IPS DF 4.7 (cell line): ENCODE results near the gene CLDN20.
"Not testable (repeated sequence)": the region's sequence is repeated elsewhere in the genome, so short reads cannot be mapped to it uniquely, and the experiment has no call there.

Experiments
- DNase-seq: peaks from one replicate; pipeline ENCODE4 v3.0.0-alpha.2; 2013; ENCODE audit warnings: low spot score; ENCODE audit errors: extremely low read depth

The CLDN20 gene

DNA sequence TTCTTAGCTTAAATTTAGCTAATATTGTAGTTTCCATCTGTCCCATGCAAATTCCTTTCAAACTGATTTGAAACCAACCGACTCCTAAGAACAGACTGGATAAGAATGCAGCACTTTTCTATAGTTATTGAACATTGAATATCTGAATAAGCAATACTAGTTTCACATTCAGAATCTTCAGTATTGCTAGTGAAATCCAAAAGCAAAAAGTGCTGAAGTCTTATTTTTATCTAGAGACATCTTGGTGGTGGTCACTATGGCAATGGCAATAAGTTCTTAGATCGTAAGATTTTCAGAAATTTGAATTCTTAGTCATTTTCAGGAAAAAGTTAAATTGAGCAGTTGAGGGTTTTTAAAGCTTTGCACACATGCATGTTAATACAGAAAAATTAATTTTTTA is 47.8 kb downstream of the CLDN20 start:
- no peak for DNase-seq

DNA sequence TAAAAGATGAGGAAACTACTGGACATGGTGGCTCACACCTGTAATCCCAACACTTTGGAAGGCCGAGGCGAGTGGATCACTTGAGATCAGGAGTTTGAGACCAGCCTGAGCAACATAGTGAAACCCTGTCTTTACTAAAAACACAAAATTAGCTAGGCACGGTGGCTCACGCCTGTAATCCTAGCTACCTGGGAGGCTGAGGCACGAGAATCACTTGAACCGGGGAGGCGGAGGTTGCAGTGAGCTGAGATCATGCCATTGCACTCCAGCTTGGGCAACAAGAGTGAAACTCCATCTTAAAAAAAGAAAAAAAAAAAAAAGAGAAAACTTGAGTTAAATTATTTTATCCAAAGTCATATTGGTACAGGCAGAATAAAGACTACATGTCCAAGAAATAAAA is 49.1 kb downstream of the CLDN20 start:
- DNase-seq, result not testable (repeated sequence)

DNA sequence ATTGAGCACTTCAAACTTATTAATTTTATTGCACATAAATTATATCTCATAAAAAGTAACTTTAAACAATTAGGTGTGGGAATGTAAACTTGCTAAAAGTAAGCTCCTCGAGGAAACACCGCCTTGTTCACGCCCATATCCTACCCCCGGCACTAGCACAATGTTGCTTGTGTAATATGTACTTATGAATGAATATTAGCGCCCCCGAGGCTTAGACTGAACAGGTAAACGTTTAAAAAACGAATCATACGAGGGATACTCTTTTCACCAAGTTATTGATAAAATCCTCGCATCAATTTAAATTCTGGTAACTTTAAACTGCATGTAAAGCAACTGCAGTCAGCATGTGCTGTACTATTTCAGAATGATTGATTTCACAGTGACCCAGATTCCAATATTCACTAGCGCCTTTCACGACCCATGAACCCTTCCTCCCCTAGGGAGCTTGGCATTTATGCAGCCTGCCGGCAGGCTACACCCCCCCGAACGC is 49.8 kb downstream of the CLDN20 start:
- DNase-seq, result no peak

- DNase-seq, result peak; percentile 96
Observed at GRCh38 chr6:155314092-155314772, 50.4 kb downstream of the CLDN20 start, which contains the start of gene TFB1M. Gene TFB1M, minus strand, starts transcription at chr6:155314484. Its CDS starts 56 bp downstream, at chr6:155314428.

DNA sequence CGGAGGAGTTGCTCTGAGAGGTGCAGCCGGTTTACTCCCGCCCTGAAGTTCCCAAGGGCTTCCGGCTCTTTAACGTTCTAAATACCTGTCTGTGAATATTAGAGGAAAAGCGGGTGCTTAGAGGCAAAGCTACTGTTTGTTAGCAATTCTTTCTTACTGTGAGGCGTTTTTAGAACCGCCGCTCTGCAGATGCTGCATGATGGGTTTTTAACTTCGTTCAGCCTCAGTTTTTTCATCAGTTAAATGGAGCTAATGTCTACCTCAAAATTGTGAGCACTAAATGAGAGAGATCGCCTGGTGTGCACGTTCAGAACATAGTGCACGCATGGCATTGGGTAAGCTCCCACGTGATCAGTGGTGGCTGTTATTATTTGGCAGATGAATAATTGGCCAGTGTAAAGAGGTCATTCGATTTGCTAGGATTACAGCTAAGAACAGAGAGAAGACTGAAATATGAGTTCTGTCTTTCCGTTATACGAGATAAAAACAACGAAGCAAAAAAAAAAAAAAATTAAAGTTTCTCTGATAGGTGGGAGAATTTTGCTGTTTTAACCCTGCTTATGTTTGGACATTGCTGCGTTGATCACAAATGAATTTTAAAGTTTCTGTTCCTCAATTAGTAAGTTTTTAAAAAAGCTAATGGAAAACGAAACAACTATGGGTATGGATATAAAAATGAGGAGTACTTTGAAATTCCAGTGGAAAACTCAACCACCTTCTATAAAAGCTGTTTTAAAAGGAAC is 51.1 kb downstream of the CLDN20 start:
- no peak for DNase-seq

- no peak for DNase-seq
Observed at GRCh38 chr6:155315516-155315871, 51.7 kb downstream of the CLDN20 start.

DNA sequence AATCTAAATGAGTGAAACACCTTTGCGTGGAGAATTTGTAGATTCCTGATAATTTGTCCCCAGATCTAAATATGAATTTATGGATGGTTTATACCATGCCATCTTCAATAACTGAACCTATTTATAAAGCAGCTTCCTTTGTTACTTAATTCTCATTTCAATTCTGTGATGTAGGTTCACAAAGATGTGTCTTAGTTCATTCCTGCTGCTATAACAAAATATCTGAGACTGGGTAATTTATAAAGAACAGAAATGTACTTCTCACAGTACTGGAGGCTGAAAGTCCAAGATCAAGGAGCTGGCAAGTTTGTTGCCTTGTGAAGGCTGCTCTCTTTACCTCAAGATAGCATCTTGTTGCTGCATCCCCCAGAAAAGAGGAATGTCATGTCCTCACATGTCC is 52.6 kb downstream of the CLDN20 start:
- no peak for DNase-seq

DNA sequence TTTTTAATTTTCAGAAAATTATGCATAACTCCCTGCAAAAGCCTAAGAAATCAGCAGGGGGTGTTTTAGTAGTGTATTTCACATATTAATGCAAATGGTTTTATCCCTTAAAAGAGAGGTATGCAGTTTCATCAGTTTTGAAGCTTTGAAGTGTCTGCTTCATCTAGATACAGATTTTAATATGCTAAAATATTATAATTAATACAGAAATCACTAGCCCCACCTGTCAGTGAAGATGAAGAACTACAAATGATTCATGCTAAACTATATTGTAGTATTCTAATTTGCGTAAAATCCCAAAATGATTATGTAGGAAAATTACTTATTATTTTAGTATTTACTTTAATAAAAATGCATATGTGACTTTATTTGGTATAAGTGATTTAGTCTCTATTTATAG is 53.4 kb downstream of the CLDN20 start:
- no peak for DNase-seq

DNA sequence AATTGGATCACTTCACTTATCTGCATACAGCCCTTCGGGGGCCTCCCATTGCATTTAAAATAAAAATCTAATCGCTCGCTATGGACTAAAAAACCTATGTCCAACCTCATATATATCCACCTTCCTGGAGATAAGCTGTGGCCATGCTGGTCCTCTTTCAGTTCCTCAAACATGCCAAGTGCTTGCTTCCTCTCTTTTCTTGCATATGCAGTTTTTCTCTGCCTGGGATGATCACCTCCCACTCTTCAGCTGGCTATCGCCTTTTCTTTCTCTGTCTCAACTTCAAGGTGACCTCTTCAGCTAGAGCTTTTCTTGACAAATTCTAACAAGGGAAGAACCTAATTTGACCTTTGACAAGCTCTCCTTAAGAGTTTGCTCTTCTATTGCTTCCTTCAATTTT is 56.1 kb downstream of the CLDN20 start:
- DNase-seq, result no peak

GRCh38 chr6:155324172-155324571 is 60.4 kb downstream of the CLDN20 start:
- no peak for DNase-seq

DNA sequence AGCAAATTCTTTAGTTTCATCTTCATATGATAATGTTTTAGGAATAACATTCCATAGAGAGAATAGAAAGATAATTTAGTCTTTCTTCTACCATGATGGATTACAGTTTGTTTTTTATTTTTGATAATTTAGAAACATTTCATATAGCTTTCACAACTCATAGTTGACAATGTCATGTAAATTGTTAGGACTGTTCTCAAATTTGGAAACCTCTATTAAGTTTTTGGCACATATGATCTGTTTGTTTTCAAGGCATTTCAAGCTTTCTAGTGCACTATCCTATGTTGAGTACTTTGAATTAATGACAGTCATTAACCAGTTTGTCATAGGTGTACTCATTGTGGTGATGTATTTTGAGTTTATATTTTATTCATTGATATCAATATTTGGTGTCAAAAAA is 61.2 kb downstream of the CLDN20 start:
- no peak for DNase-seq

- DNase-seq, result no peak
Observed at GRCh38 chr6:155325700-155326516, 62.1 kb downstream of the CLDN20 start.
